ENCODE results near the gene PTBP1. TPM values are rescaled to one million over a fixed set of nuclear protein-coding genes. Genes with fewer than 3 reads are reported as not detected.

The PTBP1 gene
- total and polyA plus RNA-seq, 2 experiments from 2014 or later: 539 to 632 TPM

GRCh38 chr19:755063-755462, 42.2 kb upstream of the PTBP1 start (continued):
- TF ChIP-seq REST (IDR thresholded peaks at IDR 0.05; ENCODE audit: unreplicated experiment) (no peak), STAT1 (IDR thresholded peaks at IDR 0.05; ENCODE audit: unreplicated experiment) (no peak), EZH2phosphoT487 (IDR thresholded peaks at IDR 0.05; ENCODE audit: unreplicated experiment) (no peak), JUNB (IDR thresholded peaks at IDR 0.05; ENCODE audit: unreplicated experiment) (no peak)

- Histone ChIP-seq H3K4me3 (no peak overlapping the region), H3K36me3 (ENCODE audit: insufficient read depth) (no peaks in the 10 kb centered on the region), H2AFZ (no peak overlapping the region), H3K79me2 (replicated peaks; ENCODE audit: insufficient read depth) (no peaks in the 10 kb centered on the region), H3K9me2 (ENCODE audit: insufficient read depth) (no peaks in the 10 kb centered on the region), H3K4me2 (no peak overlapping the region), H4K20me1 (replicated peaks; ENCODE audit: insufficient read depth) (no peaks in the 10 kb centered on the region), H3K27ac (ENCODE audit: low read depth) (no peak overlapping the region), H3F3A (replicated peaks; ENCODE audit: low read depth) (0 out of 2 replicates have a peak, but pooled peaks cover 7% of the 10 kb centered on the region), H3K27me3 (ENCODE audit: insufficient read depth) (no peaks in the 10 kb centered on the region), H3K4me1 (ENCODE audit: insufficient read depth) (no peaks in the 10 kb centered on the region)
- Mint-ChIP-seq H3K36me3 (ENCODE audit: low read depth) (peaks cover 4% of the 10 kb centered on the region; the same call in 2 of the 3 replicates), H3K27me3 (ENCODE audit: insufficient read depth, low read depth, poor library complexity) (peaks cover 6% of the 10 kb centered on the region), H3K4me1 (no peaks in the 10 kb centered on the region; the same call in 2 of the 3 replicates), H3K9me3 (peaks cover 28% of the 10 kb centered on the region), H3K4me3 (no peak overlapping the region), H3K27ac (no peak overlapping the region)
- DNase-seq (ENCODE audit: low spot score) (peak; percentile 54), ATAC-seq (peak; percentile 38)
- TF ChIP-seq JUNB (IDR thresholded peaks at IDR 0.05; ENCODE audit: unreplicated experiment) (no peak), CTCF (conservative IDR thresholded peaks at IDR 0.05; ENCODE audit: low read depth in 2 of 2) (no peak), ZNF462 (CRISPR knock-in tag; IDR thresholded peaks at IDR 0.05) (no peak), REST (IDR thresholded peaks at IDR 0.05; ENCODE audit: unreplicated experiment) (no peak), ZNF331 (CRISPR knock-in tag; IDR thresholded peaks at IDR 0.05; ENCODE audit: low read depth) (no peak), ZNF114 (CRISPR knock-in tag; IDR thresholded peaks at IDR 0.05) (no peak), EZH2 (IDR thresholded peaks at IDR 0.05; ENCODE audit: low read depth, unreplicated experiment) (no peak), POLR2AphosphoS5 (IDR thresholded peaks at IDR 0.05; ENCODE audit: low read depth) (no peak)
Observed at GRCh38 chr19:756236-756635, 41.0 kb upstream of the PTBP1 start.
